Right lobe of liver (tissue), 6 donors: ENCODE data around the gene EEFSEC. TPM values are rescaled to one million over a fixed set of nuclear protein-coding genes. Genes with fewer than 3 reads are reported as not detected.

Source experiments
- ATAC-seq, 4 donors: fragments of 200-7000 bp; cut with Tn5 transposase; one replicate each; pipeline ENCODE4 v1.9.1; 2020; ENCODE audit warnings: mild to moderate bottlenecking in 4 of 4, moderate library complexity in 4 of 4
- DNase-seq, 3 donors: peaks; one replicate each; pipeline ENCODE4 v3.0.0-alpha.2; 2020
- H3K27ac ChIP-seq, 3 donors: fragments of 200-600 bp; one replicate each; pipeline ENCODE4 v1.8.0; 2022
- H3K27me3 ChIP-seq, 2 donors: fragments of 200-600 bp; one replicate each; pipeline ENCODE4 v1.8.0; 2022
- H3K36me3 ChIP-seq, 4 donors: fragments of 200-600 bp; sonication (generic) in 1 of 4; one replicate each; pipeline versions ENCODE4 v1.5.1 to v1.8.0; 2017 to 2022; ENCODE audit warnings: control low read depth in 1 of 4
- H3K4me1 ChIP-seq, 4 donors: fragments of 200-600 bp; sonication (generic) in 1 of 4; one replicate each; pipeline versions ENCODE4 v1.5.1 to v1.8.0; 2017 to 2022; ENCODE audit warnings: control low read depth in 1 of 4
- H3K4me3 ChIP-seq, 3 donors: fragments of 200-600 bp; one replicate each; pipeline ENCODE4 v1.8.0; 2022
- H3K9me3 ChIP-seq, 4 donors: fragments of 200-600 bp; sonication (generic) in 1 of 4; one replicate each; pipeline versions ENCODE4 v1.5.1 to v1.8.0; 2017 to 2022; ENCODE audit warnings: control low read depth in 1 of 4
- CTCF ChIP-seq, 4 donors: fragments of 200-600 bp in 3 of 4; fragments of 450-650 bp in 1 of 4; IDR thresholded peaks; one replicate each; pipeline versions ENCODE4 v1.5.1 to v1.8.0; 2016 to 2022; ENCODE audit warnings: antibody characterized with exemption in 4 of 4, mild to moderate bottlenecking in 2 of 4
- POLR2A ChIP-seq: fragments of 450-650 bp; IDR thresholded peaks from one replicate; pipeline ENCODE4 v1.6.1; 2017; ENCODE audit warnings: antibody characterized with exemption, mild to moderate bottlenecking
- WGBS: methylation state at CpG from one replicate; pipeline ENCODE4 v1.1.6; 2018; ENCODE audit warnings: low coverage, low lambda C conversion rate; ENCODE audit not compliant: insufficient coverage; ENCODE audit errors: missing lambda C conversion rate; 5-methylcytosine and 5-hydroxymethylcytosine counted together
- intact Hi-C, 2 donors: fragments of 100-400 bp; cut with DNase I; formaldehyde crosslinking; loops; one replicate each; pipeline versions ENCODE4 v1.11.2 to v1.14.1; 2022
- total RNA-seq, 6 experiments: library from RNA; depleted of rRNA in 2 of 6; stranded (reverse); fragments of >200 nt in 2 of 6; fragmentation: NEBNext Ultra II Directional in 3 of 6; extraction: Animal tissue kit (Norgen Biotek cat#: 25700) in 3 of 6; gene quantifications; one replicate each; pipeline versions ENCODE4 v1.1.0 to v1.2.4, GENCODE V29; 2016 to 2023
- donor health status: DM: no; HTN: yes; CAD: no.
- donor health status: DM: no; HTN: no; CAD: no.
- donor health status: DM: no; HTN: no; CAD: no.
- donor health status: DM: no; HTN: yes; CAD: no.
- donor health status: DM: no; HTN: yes; CAD: no.

The EEFSEC gene
- total RNA-seq, 6 experiments from 2014 or later = 10.1 to 24.0 (median 13.4) TPM

- 93% methylated on average over 7 of the region's 7 CpGs for WGBS
- Histone ChIP-seq H3K4me3 (no peak overlapping the region), H3K36me3 (no peaks in the 10 kb centered on the region), H3K4me1 (no peaks in the 10 kb centered on the region), H3K27me3 (no peaks in the 10 kb centered on the region), H3K9me3 (no peaks in the 10 kb centered on the region), H3K27ac (no peak overlapping the region)
- ATAC-seq (no peak), DNase-seq (peak in 1 of 3 donors; percentile 31)
- TF ChIP-seq CTCF (IDR thresholded peaks at IDR 0.05) (no peak), POLR2A (no peak)
- intact Hi-C loops = no loop called here
Measured at GRCh38 chr3:128368626-128369025, 215.3 kb downstream of the EEFSEC start.

- DNase-seq (no peak), ATAC-seq (no peak)
- Histone ChIP-seq H3K36me3 (no peaks in the 10 kb centered on the region), H3K27ac (no peak overlapping the region), H3K4me3 (no peak overlapping the region), H3K27me3 (no peaks in the 10 kb centered on the region), H3K9me3 (no peaks in the 10 kb centered on the region), H3K4me1 (no peaks in the 10 kb centered on the region)
- WGBS = 65% methylated on average over 2 of the region's 2 CpGs
- TF ChIP-seq CTCF (IDR thresholded peaks at IDR 0.05) (no peak), POLR2A (no peak)
- intact Hi-C loops = no loop called here
Measured at GRCh38 chr3:128369121-128369703, 215.9 kb downstream of the EEFSEC start.

GRCh38 chr3:128369881-128370642 is 216.8 kb downstream of the EEFSEC start:
- Histone ChIP-seq H3K4me1 (no peaks in the 10 kb centered on the region), H3K27ac (no peak overlapping the region), H3K9me3 (no peaks in the 10 kb centered on the region), H3K36me3 (no peaks in the 10 kb centered on the region), H3K4me3 (no peak overlapping the region), H3K27me3 (no peaks in the 10 kb centered on the region)
- DNase-seq (peak in 1 of 3 donors; percentile 35), ATAC-seq (no peak)
- TF ChIP-seq POLR2A (no peak), CTCF (IDR thresholded peaks at IDR 0.05) (no peak)
- intact Hi-C loops = no loop called here
- WGBS = 97% methylated on average over 3 of the region's 10 CpGs

- DNase-seq = no peak
- H3K27ac ChIP-seq = no peak overlapping the region
- H3K4me3 ChIP-seq = no peak overlapping the region
- H3K27me3 ChIP-seq = no peaks in the 10 kb centered on the region
- H3K4me1 ChIP-seq = no peaks in the 10 kb centered on the region
- 97% methylated on average over 5 of the region's 5 CpGs for WGBS
- H3K36me3 ChIP-seq = no peaks in the 10 kb centered on the region
- no peak for ATAC-seq
- no peaks in the 10 kb centered on the region for H3K9me3 ChIP-seq
- intact Hi-C loops = no loop called here
- TF ChIP-seq CTCF (IDR thresholded peaks at IDR 0.05) = no peak
- TF ChIP-seq POLR2A = no peak
Measured at GRCh38 chr3:128372281-128372680, 219.0 kb downstream of the EEFSEC start.
